HTERT RPE-1 (cell line): ENCODE data around the gene POFUT2.

Experiments used
- in situ Hi-C: fragments of 300-500 bp; cut with MboI; formaldehyde crosslinking; loops from 4 replicates; pipeline ENCODE4 v1.14.3; 2020; ENCODE audit warnings: low sequenced_read_pairs

The POFUT2 gene, protein sequence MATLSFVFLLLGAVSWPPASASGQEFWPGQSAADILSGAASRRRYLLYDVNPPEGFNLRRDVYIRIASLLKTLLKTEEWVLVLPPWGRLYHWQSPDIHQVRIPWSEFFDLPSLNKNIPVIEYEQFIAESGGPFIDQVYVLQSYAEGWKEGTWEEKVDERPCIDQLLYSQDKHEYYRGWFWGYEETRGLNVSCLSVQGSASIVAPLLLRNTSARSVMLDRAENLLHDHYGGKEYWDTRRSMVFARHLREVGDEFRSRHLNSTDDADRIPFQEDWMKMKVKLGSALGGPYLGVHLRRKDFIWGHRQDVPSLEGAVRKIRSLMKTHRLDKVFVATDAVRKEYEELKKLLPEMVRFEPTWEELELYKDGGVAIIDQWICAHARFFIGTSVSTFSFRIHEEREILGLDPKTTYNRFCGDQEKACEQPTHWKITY

DNA sequence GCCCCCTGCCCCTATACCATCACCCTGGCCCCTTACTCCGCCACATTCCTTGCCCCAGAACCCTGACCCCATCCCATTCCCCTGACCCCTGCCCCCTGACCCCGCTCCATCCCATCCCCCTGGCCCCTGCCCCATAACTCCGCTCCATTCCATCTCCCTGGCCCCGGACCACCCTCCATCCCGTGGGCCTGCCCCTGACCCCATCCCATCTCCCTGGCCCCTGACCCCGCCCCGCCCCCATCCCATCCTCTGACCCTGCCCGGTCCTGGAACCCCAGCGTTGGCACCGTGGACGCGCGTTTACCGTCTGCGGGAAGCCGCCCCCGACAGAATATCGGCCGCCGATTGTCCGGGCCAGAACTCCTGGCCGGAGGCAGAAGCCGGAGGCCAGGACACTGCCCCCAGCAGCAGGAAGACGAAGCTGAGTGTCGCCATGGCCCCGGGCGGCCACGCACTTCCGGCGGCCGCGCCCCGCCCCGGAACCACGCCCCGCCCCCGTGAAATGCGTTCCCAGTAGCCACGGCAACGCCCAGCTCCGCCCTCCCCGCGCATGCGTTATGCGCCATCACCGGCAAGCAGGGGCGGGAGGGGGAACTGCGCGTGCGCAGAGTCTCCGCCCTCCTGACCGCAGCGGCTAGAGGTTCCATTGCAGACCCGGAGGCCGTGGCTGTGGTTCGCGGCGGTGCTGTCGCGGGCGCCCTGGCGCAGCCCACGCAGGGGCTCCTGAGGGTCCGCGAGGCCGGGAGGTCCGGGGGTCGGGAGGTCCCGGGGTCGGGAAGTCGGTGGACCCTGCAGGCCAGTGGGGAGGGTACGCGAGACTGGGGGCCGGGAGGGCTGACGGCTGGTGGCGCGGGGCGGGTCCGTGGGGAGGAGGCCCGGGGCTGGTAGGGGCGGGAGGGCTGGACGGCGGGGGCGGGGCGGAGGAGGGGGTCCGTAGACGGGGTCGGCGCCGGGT lies at the start of gene POFUT2:
Gene POFUT2 (minus strand): TSS at position 458 of the 954 bp plus-strand sequence. CDS start 24 bp downstream, at position 434.
- in situ Hi-C loops: no loop called here

DNA sequence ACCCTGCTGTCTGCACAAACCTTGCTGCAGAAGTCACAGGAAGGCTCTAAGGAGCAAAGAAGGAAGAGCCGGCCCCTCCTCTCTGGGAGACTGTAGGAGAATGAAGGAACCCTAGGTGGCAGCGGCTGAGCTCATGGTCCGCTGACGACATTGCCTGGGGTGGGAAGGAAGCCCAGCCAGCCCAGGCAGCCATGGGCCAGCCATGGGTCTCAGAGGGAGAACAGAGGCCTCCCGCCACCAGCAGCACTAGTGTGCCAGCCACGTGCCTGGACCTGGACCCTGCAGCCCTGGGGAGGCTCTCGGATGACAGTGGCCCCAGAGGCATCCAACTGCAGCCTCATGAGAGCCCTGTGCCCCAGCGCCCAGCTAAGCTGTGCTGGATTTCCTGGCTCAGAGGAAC lies 49.2 kb upstream of the POFUT2 start:
- in situ Hi-C loops: no loop called here

DNA sequence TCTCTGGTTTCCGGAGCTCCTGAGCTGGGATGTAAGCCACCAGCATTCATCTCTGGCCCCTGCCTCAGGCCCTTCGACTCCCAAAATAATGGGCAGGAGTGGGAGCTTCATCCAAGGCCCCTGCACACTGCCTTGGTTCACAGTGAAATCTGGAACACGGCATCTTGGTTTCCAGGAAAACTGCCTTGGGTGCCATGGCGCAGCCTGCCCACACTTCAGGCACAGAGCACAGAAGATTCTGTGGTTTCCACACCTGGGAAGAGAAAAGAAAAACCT lies 48.8 kb upstream of the POFUT2 start:
- in situ Hi-C loops: no loop called here

DNA sequence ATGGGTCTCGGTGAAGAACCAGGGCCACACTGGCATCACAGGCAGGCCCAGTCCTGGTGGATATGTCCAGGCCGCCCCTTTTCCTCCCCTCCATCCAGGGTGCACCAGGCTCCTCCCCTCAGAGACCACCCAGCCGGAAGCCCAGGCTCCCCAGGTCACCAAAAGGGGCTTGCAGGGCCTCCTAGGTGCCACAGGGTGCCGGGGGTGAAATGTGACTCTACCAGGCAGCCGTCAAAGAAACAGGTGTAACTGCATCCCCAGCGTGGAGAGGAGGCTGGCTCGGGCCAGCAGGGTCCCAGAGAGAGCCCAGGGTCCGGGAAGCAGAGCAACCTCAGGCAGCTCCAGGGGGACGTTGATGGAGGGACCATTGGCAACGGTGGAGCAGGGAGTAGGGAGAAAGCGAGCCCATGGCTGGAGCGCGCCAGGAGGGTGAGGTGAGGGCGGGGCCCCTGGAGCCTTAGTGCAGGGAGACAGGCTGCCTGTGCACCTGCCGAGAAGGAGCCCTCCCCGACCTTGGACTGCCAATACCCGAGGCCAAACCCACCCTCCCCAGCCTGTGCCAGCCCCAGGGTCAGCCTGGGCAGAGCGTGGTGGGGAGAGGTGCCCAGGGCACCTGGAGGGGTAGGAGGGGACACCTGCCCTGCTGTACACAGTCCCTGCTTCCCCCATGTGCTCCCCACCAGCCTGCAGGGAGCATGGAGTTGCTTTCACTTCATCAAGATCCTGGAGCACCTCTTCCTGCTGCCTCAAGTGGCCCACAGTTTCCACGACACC lies 48.3 kb upstream of the POFUT2 start:
- in situ Hi-C loops: no loop called here

DNA sequence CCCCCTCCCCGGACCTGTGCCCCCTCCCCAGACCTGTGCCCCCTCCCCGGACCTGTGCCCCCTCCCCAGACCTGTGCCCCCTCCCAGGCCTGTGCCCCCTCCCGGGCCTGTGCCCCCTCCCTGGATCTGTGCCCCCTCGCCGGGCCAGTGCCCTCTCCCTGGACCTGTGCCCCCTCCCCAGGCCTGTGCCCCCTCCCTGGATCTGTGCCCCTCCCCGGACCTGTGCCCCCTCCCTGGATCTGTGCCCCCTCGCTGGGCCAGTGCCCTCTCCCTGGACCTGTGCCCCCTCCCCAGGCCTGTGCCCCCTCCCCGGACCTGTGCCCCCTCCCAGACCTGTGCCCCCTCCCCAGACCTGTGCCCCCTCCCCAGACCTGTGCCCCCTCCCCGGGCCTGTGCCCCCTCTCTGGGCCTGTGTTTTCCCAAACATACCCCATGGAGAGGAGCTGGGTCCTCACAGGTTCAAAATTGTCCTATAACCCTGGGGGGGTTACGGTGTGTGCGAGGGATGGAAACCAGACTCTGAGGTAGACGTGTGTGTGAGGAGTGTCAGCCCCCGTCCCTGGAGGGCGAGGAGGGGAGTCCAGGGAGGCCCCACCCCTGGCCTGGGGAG lies 47.6 kb upstream of the POFUT2 start:
- in situ Hi-C loops: no loop called here

DNA sequence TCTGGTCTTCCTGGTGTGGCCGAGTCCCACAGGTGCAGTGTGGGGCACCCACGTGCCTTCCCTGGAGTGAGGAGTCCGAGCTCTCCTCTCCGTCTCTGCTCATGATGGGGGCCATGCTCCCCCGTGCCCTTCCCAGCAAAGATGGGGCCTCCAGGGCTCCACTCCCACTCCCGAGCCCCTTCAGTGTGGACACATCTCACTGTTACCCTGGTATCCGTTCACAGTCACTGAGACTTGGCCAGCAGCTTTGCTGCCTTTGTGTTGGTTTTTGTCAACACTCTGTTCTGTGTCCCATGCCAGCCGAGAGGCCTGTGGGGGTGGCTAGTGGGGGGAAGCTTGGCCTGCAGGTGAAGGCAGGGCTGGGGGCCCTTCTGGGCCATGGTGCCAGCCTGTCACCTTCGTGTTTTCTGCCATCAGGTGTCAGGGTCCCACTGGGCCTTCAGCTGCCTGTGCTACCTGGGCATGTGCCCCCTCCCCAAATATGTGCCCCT lies 46.9 kb upstream of the POFUT2 start:
- in situ Hi-C loops: no loop called here

DNA sequence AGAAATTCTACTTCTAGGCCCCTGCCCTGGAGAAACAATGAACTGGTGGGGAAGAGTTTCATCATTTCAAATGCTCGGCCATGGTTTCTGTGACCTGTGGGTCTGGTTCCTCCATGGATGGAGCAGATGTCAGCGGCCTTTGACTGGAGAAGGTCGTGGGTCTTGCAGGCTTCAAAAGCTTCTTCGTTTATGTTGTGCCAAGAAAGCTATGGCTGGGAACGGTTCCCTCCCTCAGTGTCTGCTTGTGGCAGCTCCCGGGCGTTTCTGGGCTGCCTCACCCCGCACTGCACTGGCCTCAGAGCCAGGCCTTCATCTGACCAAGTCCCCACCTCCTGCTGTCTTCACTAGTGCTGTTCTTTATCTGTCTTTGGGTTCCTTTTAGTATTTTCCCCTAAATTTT lies 46.4 kb upstream of the POFUT2 start:
- in situ Hi-C loops: no loop called here

DNA sequence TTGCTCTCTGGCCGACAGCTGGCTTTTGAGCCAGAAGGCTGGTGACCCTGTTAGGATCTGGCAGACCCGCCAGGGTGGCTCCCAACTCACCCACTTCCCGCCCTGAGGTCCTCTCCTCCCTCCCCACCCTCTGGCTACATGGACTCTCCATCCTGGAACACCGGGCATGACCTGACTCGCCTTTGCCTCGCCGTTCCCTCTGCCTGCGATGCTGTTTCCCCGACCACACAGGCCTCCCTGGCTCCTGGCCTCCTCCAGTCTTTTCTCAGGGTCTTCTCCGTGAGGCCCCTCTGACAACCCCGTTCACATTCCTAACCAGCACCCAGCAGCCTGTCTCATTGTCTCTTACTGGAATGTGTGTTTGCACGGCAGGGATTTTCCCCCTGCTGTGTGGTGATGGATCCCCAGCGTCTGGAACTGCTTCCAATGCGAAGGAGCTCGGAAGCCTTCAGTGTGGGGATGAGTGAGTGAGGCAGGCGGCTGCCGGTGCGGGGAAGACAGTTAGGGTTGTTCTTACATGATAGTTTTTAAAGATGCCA lies 46.0 kb upstream of the POFUT2 start:
- in situ Hi-C loops: no loop called here

DNA sequence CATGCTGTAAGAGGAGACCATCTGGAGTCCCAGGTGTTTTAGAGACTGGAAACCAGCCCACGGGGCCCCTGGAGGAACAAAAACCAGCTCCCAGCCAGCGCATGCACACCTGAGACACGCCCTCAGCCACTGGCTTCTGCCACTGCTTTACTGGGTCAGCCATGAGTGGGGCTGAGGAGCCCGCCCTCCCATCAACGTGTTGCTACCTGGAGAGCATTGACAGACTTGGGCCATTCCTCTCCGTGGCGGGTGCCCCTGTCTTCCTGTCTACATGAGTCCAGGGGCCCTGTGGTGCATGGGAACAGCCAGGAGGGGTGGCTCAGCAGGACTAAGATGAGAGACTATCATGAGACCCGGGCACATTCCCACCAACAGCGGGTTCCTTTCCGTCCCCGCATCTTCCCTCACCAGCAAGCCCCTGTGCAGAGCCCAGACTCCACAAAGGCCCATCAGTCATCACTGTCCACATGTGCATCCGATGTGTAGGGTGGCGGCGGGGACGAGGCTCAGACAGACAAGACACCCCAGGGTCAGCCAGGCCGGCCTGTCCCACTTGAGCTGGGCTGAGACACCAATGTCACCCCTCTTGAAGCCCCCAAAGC lies 45.4 kb upstream of the POFUT2 start:
- in situ Hi-C loops: no loop called here

DNA sequence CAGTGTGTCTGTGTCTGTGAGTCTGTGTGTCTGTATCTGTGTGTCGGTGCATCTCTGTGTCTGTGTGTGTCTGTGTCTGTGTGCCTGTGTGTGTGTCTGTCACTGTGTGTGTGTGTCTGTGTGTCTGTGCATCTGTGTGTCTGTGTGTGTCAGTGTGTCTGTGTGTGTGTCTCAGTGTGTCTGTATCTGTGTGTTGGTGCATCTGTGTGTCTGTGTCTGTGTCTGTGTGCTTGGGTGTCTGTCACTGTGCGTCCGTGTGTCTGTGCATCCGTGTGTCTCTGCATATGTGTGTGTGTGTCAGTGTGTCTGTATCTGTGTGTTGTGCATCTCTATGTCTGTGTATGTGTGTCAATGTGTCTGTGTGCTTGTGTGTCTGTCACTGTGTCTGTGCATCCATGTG lies 44.7 kb upstream of the POFUT2 start:
- in situ Hi-C loops: no loop called here

DNA sequence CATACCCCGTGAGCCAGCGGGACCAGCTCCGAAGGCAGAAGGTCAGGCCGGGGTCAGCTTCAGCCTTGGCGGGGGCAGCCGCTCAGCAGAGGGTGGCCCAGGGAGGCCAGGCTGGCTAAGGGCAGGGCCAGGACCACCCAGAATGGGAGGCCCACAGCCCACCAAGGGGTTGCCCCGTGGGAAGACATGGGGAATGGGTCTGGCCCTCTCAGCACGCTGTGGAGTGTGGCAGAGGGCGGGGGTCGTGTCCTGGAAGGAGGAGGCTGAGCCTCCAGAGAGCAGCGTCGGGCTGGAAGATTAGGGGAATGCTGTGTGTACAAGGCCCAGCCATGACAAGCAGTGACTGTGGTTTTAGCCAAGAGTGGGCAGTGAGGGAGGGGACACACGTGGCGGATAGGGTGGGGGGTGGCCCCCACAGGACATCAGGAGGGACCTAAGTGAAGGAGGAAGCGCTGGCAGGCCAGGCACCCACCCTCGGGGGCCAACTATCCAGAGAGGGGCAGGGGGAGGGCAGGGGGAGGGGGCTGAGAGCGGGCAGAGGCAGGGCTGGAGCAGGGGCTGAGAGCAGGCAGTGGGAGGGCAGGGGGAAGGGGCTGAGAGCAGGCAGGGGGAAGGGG lies 43.9 kb upstream of the POFUT2 start:
- in situ Hi-C loops: no loop called here

DNA sequence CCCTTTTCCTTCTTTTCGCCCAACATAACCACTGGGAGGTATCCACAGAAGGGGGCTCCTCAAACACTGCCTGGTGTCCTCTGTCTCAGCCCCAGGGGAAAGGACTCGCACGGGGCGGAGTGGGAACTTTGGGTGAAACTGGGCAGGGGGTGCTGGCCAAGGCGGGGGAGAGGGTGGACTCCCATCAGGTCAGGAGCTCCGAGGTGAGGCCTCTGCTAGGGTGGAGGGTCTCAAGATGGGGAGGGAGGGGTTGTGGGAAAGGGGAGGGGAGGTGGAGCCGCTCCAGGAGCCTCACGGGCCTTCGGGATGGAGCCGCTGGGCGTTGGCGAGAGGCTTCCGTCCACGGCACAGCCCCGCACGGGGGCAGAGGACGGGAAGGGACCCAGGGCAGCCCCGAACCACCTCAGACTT lies 43.2 kb upstream of the POFUT2 start:
- in situ Hi-C loops: no loop called here

DNA sequence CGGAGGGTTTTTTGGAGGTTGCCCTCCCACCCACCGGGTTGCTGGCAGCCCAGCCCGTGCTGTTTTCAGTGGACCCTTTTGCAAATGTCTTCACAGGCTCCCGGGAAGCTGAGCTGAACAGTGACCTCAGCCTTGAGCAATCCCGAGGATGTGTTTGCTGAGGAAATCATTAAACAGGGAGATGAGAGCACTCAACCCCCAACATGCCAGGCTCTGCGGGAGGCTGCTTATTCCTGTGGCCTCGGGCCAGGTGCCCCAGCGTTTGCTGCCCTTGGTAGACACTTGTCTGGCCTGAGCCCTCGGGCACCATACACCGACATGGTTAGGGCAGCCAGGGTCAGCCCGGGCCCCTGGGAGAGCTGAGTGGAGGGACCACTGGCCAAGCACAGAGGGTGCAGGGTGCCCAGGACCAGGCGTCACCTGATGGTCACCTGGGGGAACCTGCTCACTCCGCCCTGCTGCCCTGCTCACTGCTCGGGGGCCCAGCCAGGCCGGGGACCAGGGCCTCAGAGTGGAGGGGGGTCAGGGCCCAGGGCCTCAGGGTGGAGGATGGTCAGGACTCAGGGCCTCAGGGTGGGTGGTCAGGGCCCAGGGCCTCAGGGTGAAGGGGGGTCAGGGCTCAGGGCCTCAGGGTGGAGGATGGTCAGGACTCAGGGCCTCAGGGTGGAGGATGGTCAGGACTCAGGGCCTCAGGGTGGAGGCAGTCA lies 42.5 kb upstream of the POFUT2 start:
- in situ Hi-C loops: no loop called here

DNA sequence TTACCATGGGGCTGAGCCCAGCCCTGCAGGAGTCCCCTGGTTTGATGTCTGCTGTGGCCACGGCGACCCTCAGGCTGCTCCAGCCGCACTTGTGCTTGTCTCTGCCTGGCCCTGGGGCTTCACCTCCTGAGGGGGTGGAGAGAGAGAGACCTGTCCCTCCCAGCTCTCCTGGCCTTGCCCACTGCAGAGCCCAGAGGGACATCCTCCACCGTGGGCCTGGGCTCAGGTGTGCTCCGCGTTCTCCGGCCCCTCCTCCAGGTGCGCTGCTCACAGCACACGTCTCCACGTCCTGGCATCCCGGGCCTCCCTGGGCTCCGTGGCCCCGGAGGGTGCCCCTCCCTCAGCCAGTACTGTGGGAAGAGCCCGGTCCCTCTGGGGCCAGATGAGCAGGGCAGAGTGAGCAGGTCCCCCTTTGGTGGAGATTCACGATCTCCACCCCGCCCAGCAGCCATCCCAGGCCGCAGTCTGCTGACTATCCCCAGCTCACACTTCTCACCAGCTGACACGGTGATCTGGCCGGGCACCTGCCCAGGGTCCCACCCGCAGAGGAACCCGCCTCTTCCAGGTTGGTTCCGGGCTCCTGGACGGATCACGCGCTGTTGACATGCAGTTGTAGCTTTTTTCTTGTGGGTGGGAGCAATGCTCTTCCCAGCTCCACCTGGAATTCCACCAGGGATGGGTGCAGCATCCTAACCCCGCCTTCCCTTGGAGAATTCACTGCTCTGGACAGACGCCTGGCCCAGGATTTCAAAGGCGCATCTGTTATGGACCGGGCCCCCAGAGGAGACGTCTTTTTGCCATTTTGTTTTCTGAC lies 41.8 kb upstream of the POFUT2 start:
- in situ Hi-C loops: no loop called here

DNA sequence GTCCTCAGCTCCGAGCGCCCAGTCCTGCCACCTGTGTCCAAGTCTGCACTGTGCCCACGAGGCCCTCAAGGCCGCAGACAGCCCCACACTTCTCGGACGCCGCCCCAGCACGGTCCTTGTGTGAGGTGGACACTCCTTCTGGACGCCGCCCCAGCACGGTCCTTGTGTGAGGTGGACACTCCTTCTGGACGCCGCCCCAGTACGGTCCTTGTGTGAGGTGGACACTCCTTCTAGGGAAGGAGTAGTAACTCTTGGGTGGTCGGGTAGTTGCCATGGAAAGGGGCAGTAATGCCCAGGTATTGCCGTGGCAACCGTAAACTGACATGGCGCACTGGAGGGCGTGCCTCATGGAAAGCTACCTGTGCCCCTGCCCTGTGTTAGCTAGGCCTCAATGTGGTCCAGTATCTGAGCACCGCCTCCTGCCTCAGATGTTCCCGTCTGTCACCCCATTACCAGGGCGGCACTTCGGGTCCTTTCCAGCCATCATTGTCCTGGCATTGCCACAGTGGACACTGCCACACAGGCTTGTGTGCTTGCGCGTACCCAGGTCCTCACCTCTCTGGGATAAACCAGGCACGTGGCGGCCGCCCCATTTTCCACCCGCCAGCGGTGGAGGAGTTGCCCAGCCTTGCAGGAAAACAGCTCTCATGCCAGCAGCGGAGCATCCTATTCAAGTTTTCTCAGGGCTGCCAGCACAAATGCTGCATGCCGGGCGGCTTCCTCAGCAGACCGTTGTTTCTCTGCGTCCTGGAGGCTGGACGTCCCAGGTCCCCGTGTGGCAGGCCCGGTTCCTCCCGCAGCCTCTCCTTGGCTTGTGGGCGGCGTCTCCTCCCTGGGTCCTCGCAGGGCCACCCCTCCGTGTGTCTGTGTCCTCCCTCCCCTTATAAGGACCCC lies 40.8 kb upstream of the POFUT2 start:
- in situ Hi-C loops: no loop called here

DNA sequence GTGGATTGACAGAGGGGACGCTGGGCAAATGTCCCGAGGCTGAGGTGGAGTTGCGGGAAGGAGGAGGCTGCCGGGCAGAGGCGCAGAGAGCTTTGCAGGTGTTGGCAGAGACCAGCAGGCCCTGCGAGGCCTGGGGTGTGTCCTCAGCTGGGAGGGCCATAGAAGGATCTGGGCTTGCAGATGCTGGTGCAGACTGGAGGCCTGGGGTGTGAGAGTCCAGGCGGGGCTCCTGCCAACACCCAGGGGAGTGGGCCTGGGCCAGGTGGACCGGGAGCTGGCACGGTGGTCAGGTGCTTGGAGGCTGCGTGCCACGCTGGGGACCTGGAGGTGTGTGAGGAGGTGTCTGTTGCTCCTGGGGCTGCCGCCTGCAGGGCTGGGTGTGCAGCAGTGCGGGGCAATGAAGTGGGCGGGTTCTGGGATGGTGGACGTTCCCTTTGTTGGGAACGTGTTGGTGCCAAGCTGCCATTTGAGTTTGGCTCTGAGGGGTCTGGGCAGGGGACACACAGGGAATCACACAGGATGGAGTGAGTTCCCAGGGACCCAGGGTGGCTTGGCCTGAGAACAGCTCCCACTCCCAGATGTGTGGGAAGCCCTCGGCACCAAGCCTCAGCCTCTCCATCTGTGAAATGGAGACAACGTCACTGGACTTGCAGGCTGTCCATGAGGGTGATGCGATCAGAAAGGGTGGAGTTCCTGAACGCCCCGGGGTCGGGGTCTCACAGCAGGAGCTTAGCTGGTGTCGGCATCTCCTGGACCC lies 39.9 kb upstream of the POFUT2 start:
- in situ Hi-C loops: no loop called here
